K562 (cell line): ENCODE results near the gene NDC1. TPM values are rescaled to one million over a fixed set of nuclear protein-coding genes. Genes with fewer than 3 reads are reported as not detected.

Experiments
- ATAC-seq: fragments of 200-7000 bp; cut with Tn5 transposase; 3 replicates; pipeline ENCODE4 v1.9.1; 2020; ENCODE audit warnings: moderate library complexity
- BruUV-seq: library from RNA; stranded (reverse); fragments of 400-500 nt; replicated peaks from 2 replicates; lab custom pipeline; 2021; lab: Mats Ljungman, UMichigan
- CTCF ChIA-PET: fragments of 300-600 bp; formaldehyde crosslinking; extraction: SDS; loops from one replicate; lab custom pipeline; 2021; ENCODE audit warnings: low intra/inter-chr PET ratio; lab: Yijun Ruan, JAX
- POLR2A ChIA-PET: fragments of 300-600, 350-650 bp; sonication (Branson Sonifier 250); formaldehyde crosslinking; extraction: SDS; loops from one replicate; lab custom pipeline; 2021; ENCODE audit warnings: antibody characterized with exemption, inconsistent platforms; lab: Yijun Ruan, JAX
- DNase-seq, 4 experiments: peaks; one replicate each; pipeline versions ENCODE4 v3.0.0 to v3.0.0-alpha.2; 2011 to 2018; ENCODE audit warnings: low spot score in 3 of 4, mixed read lengths in 3 of 4; ENCODE audit errors: extremely low read depth in 1 of 4
- FAIRE-seq: peaks from 2 replicates; lab custom pipeline; 2011; peaks lifted over from hg19 to GRCh38; lab: Jason Lieb, UNC
- H2AFZ ChIP-seq: 2 replicates; pipeline ENCODE4 v1.6.0; 2011; ENCODE audit warnings: low read depth, low read length, control low read depth, inconsistent platforms
- H3K27ac ChIP-seq: fragments of 200-600 bp; 3 replicates; pipeline ENCODE4 v1.8.0; 2011; ENCODE audit warnings: low read depth, mild to moderate bottlenecking, control low read depth, inconsistent platforms, low read length, moderate library complexity, mixed read lengths; ENCODE audit errors: extremely low read depth
- H3K27me3 ChIP-seq, 2 experiments: fragments of 300-600 bp in 1 of 2; 2 replicates in 1 of 2; 3 replicates in 1 of 2; pipeline versions ENCODE4 v1.6.0 to v1.8.0; 2011; ENCODE audit warnings: inconsistent platforms in 2 of 2, low read length in 2 of 2, mild to moderate bottlenecking in 1 of 2, mixed read lengths in 1 of 2, moderate library complexity in 1 of 2; ENCODE audit not compliant: control insufficient read depth in 2 of 2, insufficient read depth in 2 of 2
- H3K36me3 ChIP-seq: fragments of 300-600 bp; 3 replicates; pipeline ENCODE4 v1.8.0; 2011; ENCODE audit warnings: mild to moderate bottlenecking, low read length, inconsistent platforms; ENCODE audit not compliant: control insufficient read depth, insufficient read depth
- H3K4me1 ChIP-seq, 2 experiments: fragments of 200-600 bp in 1 of 2; replicated peaks in 1 of 2; 2 replicates in 1 of 2; 3 replicates in 1 of 2; pipeline versions ENCODE4 v1.5.1 to v1.8.0; 2011; ENCODE audit warnings: inconsistent platforms in 2 of 2, low read length in 2 of 2, mild to moderate bottlenecking in 1 of 2, mixed read lengths in 1 of 2, moderate library complexity in 1 of 2; ENCODE audit not compliant: control insufficient read depth in 2 of 2, insufficient read depth in 2 of 2
- H3K4me2 ChIP-seq: 2 replicates; pipeline ENCODE4 v1.6.1; 2011; ENCODE audit warnings: low read length, control low read depth, inconsistent platforms, mixed read lengths; ENCODE audit not compliant: insufficient read depth
- H3K4me3 ChIP-seq: fragments of 200-600 bp; sonication (generic), shearing (Covaris generic); 2 replicates; pipeline ENCODE4 v1.5.1; 2016; ENCODE audit warnings: control low read depth, inconsistent platforms
- H3K79me2 ChIP-seq: fragments of 200-600 bp; 3 replicates; pipeline ENCODE4 v1.8.0; 2011; ENCODE audit warnings: low read length, inconsistent platforms; ENCODE audit not compliant: control insufficient read depth, insufficient read depth
- H3K9ac ChIP-seq, 2 experiments: 2 replicates each; pipeline versions ENCODE4 v1.6.0 to v1.6.1; 2011; ENCODE audit warnings: low read depth in 2 of 2, low read length in 2 of 2, control low read depth in 1 of 2, inconsistent platforms in 1 of 2, mild to moderate bottlenecking in 1 of 2, mixed read lengths in 1 of 2; ENCODE audit not compliant: insufficient read depth in 1 of 2
- H3K9me1 ChIP-seq: one replicate; pipeline ENCODE4 v1.6.0; 2011; ENCODE audit warnings: inconsistent platforms, mild to moderate bottlenecking, low read length, moderate library complexity; ENCODE audit not compliant: control insufficient read depth, insufficient read depth
- H3K9me3 ChIP-seq: replicated peaks from 2 replicates; pipeline ENCODE4 v1.5.1; 2011; ENCODE audit warnings: low read depth, low read length, inconsistent platforms; ENCODE audit not compliant: control insufficient read depth, insufficient read depth
- H4K20me1 ChIP-seq: replicated peaks from 2 replicates; pipeline ENCODE4 v1.6.1; 2011; ENCODE audit warnings: low read length, inconsistent platforms, mixed read lengths; ENCODE audit not compliant: control insufficient read depth, insufficient read depth
- BCL6 ChIP-seq: fragments of 250-450 bp; sonication (Bioruptor Pico); IDR thresholded peaks from 2 replicates; pipeline ENCODE4 v1.4.0; 2020
- HNRNPH1 ChIP-seq: fragments of 200-400 bp; formaldehyde crosslinking; optimal IDR thresholded peaks from 2 replicates; pipeline ENCODE3; 2017; ENCODE audit warnings: low read depth, mild to moderate bottlenecking, low read length, moderate library complexity
- JUND ChIP-seq, 2 experiments: IDR thresholded peaks; 2 replicates in 1 of 2; 3 replicates in 1 of 2; pipeline ENCODE4 v1.6.1; 2011; ENCODE audit warnings: borderline replicate concordance in 2 of 2, low read depth in 2 of 2, low read length in 2 of 2, improper control_type of control experiment in 1 of 2, missing biosample characterization in 1 of 2, missing genetic modification characterization in 1 of 2, missing genetic modification reagents in 1 of 2
- KLF6 ChIP-seq: fragments of 250-450 bp; sonication (Bioruptor Pico); IDR thresholded peaks from 2 replicates; pipeline ENCODE4 v1.4.0; 2020; ENCODE audit warnings: mild to moderate bottlenecking, moderate library complexity, borderline replicate concordance
- NRF1 ChIP-seq, 2 experiments: fragments of 450-650 bp; IDR thresholded peaks in 1 of 2; conservative IDR thresholded peaks in 1 of 2; 2 replicates each; pipeline ENCODE4 v1.6.1; 2014; ENCODE audit warnings: mild to moderate bottlenecking in 2 of 2
- SMARCA5 ChIP-seq: fragments of 450-650 bp; IDR thresholded peaks from 2 replicates; pipeline ENCODE4 v1.6.1; 2016
- SMC3 ChIP-seq: conservative IDR thresholded peaks from 2 replicates; pipeline ENCODE4 v1.6.1; 2011; ENCODE audit warnings: low read depth, low read length, improper control_type of control experiment; ENCODE audit not compliant: insufficient read depth
- SNIP1 ChIP-seq: fragments of 450-650 bp; IDR thresholded peaks from 2 replicates; pipeline ENCODE4 v1.7.1; 2017; ENCODE audit warnings: low read depth, mild to moderate bottlenecking
- WGBS: fragments of 100-300 bp; shearing (Covaris generic); methylation state at CpG from one replicate; pipeline ENCODE4 v1.1.6; 2016; ENCODE audit warnings: low coverage, mixed read lengths; ENCODE audit not compliant: insufficient coverage; ENCODE audit errors: missing lambda C conversion rate; 5-methylcytosine and 5-hydroxymethylcytosine counted together
- in situ Hi-C: fragments of 300-500 bp; cut with MboI; formaldehyde crosslinking; loops from 4 replicates; pipeline ENCODE4 v1.15.0; 2018; ENCODE audit warnings: inconsistent platforms, mixed read lengths
- intact Hi-C: fragments of 100-400 bp; cut with micrococcal nuclease; formaldehyde crosslinking; loops from 2 replicates; pipeline ENCODE4 v1.14.2; 2022
- polyA plus RNA-seq, 8 experiments: library from polyadenylated mRNA; depleted of rRNA in 4 of 8; stranded (reverse) in 5 of 8; unstranded in 3 of 8; fragments of >200 nt; fragmentation: Nextera tagmentation in 2 of 8; fragmentation: Illumina TruSeq in 1 of 8; extraction: Ambion mirVana in 2 of 8; extraction: Trizol in 1 of 8; gene quantifications; 2 replicates each; pipeline versions ENCODE4 v1.2.1 to v1.2.3, GENCODE V29; 2011 to 2014; ENCODE audit warnings: inconsistent platforms in 1 of 8, missing spikeins in 1 of 8
- total RNA-seq, 7 experiments: library from RNA; depleted of rRNA in 6 of 7; stranded (reverse); fragments of >200 nt in 6 of 7; fragmentation: Illumina TruSeq in 2 of 7; extraction: Trizol in 2 of 7; gene quantifications; 2 replicates each; pipeline versions ENCODE4 v1.2.1 to v1.2.3, GENCODE V29; 2011 to 2021; ENCODE audit warnings: low replicate concordance in 1 of 7
- TF ChIP-seq, protein P1 (sequence below): fragments of 250-450 bp; sonication (Bioruptor Pico); IDR thresholded peaks from 2 replicates; pipeline ENCODE4 v1.8.0; 2022; ENCODE audit warnings: inconsistent platforms
- TF ChIP-seq, protein P2 (sequence below): sonication (generic); formaldehyde crosslinking; IDR thresholded peaks from 2 replicates; pipeline ENCODE4 v1.8.0; 2022; ENCODE audit warnings: mild to moderate bottlenecking, missing genetic modification reagents
- TF ChIP-seq, protein P3 (sequence below): fragments of 450-650 bp; IDR thresholded peaks from 2 replicates; pipeline ENCODE4 v1.6.1; 2016; ENCODE audit warnings: borderline replicate concordance
- TF ChIP-seq, protein P4 (sequence below): fragments of 200-800 bp; sonication (Bioruptor generic); IDR thresholded peaks from 2 replicates; pipeline ENCODE4 v1.6.1; 2017; ENCODE audit warnings: missing genetic modification characterization, missing compliant biosample characterization
- TF ChIP-seq, protein P5 (sequence below): fragments of 250-450 bp; sonication (Bioruptor Pico); IDR thresholded peaks from 2 replicates; pipeline ENCODE4 v1.8.0; 2021; ENCODE audit warnings: moderate library complexity, mild to moderate bottlenecking, inconsistent platforms

The NDC1 gene
- total and polyA plus RNA-seq, 9 of the 15 experiments (the other 6 are each of a cell fraction or from before 2014, with no cell fraction given), result 26.9 to 102 (median 64.5) TPM

DNA sequence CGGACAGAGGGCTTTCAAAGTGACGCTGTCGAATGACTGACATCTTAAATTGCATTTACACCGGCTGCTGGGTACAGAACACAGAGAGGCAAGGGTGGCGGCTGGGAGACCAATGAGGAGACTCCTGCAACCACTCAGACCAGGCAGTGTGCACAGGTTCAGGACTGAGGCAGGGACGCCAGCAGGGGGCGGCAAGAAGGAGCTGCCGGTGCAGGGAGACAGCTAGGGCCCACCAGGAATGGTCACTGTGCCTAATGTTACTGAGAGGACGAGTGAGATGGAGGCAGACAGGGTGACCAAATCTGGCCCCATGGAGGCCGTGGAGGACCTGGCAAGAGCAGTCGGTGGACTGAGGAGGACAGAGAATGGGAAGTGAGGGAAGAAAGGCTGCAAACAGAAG lies 122.6 kb downstream of the NDC1 start:
- Histone ChIP-seq H3K4me3 (no peak overlapping the region), H3K4me2 (no peak overlapping the region), H3K9me1 (no peaks in the 10 kb centered on the region), H3K9ac (no peak overlapping the region), H4K20me1 (no peaks in the 10 kb centered on the region; the same call in 1 of the 2 replicates), H3K4me1 (no peaks in the 10 kb centered on the region), H3K27me3 (peaks cover 19 to 58% of the 10 kb centered on the region in 2 experiments), H3K79me2 (no peaks in the 10 kb centered on the region), H3K36me3 (no peaks in the 10 kb centered on the region), H3K27ac (no peak overlapping the region), H3K9me3 (no peaks in the 10 kb centered on the region), H2AFZ (peak overlapping the region; percentile 56; the same call in 1 of the 2 replicates)
- POLR2A ChIA-PET, result interaction anchor here (0.6 to 1.6 kb wide), 6 partner anchors 9 to 307 kb away, joined by 3 to 5 read pairs (median 4); no protein-coding TSS in a partner anchor
- no TSS peak for BruUV-seq
- in situ Hi-C loops, result no loop called here
- CTCF ChIA-PET, result interaction anchor here (0.6 to 1.6 kb wide), 2 partner anchors 39 to 244 kb away, joined by 3 to 8 read pairs; no protein-coding TSS in a partner anchor
- ATAC-seq (peak; percentile 97), FAIRE-seq (peak; percentile 55), DNase-seq (peak; percentile 51 to 67 (median 58))
- intact Hi-C loops, result loop anchor here (1.0 kb wide), 1 partner anchor 39 kb away; no protein-coding TSS in a partner anchor
- under 1% methylated on average over 11 of the region's 11 CpGs for WGBS
- TF ChIP-seq, protein P1, sequence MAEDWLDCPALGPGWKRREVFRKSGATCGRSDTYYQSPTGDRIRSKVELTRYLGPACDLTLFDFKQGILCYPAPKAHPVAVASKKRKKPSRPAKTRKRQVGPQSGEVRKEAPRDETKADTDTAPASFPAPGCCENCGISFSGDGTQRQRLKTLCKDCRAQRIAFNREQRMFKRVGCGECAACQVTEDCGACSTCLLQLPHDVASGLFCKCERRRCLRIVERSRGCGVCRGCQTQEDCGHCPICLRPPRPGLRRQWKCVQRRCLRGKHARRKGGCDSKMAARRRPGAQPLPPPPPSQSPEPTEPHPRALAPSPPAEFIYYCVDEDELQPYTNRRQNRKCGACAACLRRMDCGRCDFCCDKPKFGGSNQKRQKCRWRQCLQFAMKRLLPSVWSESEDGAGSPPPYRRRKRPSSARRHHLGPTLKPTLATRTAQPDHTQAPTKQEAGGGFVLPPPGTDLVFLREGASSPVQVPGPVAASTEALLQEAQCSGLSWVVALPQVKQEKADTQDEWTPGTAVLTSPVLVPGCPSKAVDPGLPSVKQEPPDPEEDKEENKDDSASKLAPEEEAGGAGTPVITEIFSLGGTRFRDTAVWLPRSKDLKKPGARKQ (CRISPR knock-in tag), result no peak
- TF ChIP-seq KLF6 (CRISPR knock-in tag) (no peak), HNRNPH1 (no peak), SMC3 (peak; percentile 77), BCL6 (CRISPR knock-in tag) (no peak), SNIP1 (no peak), SMARCA5 (0 out of 2 replicates have a peak, but pooled peaks have one; percentile 55), NRF1 (conservative IDR thresholded peaks at IDR 0.05 in 1 of 2, IDR thresholded peaks at IDR 0.05 in 1 of 2) (no peak), JUND (IDR thresholded peaks at IDR 0.05; ENCODE audit: borderline replicate concordance, low read depth, low read length) (0 out of 2 replicates have a peak, but pooled peaks have one; percentile 23), JUND (tag; IDR thresholded peaks at IDR 0.05; ENCODE audit: borderline replicate concordance, low read depth, low read length) (no peak; the same call in 2 of the 3 replicates)
- TF ChIP-seq, protein P2, sequence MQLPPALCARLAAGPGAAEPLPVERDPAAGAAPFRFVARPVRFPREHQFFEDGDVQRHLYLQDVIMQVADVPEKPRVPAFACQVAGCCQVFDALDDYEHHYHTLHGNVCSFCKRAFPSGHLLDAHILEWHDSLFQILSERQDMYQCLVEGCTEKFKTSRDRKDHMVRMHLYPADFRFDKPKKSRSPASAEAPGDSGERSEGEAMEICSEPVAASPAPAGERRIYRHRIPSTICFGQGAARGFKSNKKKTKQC (CRISPR knock-in tag), result no peak
- TF ChIP-seq, protein P3, sequence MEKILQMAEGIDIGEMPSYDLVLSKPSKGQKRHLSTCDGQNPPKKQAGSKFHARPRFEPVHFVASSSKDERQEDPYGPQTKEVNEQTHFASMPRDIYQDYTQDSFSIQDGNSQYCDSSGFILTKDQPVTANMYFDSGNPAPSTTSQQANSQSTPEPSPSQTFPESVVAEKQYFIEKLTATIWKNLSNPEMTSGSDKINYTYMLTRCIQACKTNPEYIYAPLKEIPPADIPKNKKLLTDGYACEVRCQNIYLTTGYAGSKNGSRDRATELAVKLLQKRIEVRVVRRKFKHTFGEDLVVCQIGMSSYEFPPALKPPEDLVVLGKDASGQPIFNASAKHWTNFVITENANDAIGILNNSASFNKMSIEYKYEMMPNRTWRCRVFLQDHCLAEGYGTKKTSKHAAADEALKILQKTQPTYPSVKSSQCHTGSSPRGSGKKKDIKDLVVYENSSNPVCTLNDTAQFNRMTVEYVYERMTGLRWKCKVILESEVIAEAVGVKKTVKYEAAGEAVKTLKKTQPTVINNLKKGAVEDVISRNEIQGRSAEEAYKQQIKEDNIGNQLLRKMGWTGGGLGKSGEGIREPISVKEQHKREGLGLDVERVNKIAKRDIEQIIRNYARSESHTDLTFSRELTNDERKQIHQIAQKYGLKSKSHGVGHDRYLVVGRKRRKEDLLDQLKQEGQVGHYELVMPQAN, result no peak
- TF ChIP-seq, protein P4, sequence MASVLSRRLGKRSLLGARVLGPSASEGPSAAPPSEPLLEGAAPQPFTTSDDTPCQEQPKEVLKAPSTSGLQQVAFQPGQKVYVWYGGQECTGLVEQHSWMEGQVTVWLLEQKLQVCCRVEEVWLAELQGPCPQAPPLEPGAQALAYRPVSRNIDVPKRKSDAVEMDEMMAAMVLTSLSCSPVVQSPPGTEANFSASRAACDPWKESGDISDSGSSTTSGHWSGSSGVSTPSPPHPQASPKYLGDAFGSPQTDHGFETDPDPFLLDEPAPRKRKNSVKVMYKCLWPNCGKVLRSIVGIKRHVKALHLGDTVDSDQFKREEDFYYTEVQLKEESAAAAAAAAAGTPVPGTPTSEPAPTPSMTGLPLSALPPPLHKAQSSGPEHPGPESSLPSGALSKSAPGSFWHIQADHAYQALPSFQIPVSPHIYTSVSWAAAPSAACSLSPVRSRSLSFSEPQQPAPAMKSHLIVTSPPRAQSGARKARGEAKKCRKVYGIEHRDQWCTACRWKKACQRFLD (CRISPR knock-in tag), result no peak
- TF ChIP-seq, protein P5, sequence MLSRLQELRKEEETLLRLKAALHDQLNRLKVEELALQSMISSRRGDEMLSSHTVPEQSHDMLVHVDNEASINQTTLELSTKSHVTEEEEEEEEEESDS, result no peak
